Measurements from ENCODE around the gene EVC2. TPM values are rescaled to one million over a fixed set of nuclear protein-coding genes. Genes with fewer than 3 reads are reported as not detected.

EVC2 gene
- total and polyA plus RNA-seq, 9 of the 15 experiments (the other 6 are each of a cell fraction or from before 2014, with no cell fraction given), result 0.03 to 0.55 (median 0.38) TPM; not detected in 1

DNA sequence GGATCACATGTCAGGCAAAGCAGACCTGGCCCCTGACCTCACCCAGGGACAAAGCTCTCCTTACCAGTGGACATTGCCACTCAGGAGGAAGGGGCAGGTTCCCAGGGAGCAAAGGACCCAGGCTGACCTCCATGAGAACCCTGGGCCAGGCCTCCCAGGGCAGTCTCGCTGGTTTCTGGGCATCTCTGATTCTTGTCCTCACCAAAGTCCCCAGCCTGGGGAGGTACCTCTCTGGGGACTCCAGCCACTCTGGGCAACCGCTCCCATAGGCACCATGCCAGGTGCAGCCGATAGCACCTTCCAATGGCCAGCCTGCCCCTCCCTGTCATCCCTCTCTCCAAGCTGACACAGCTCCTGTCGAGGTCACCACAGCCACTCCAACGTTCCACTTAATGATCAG lies 7.9 kb downstream of the EVC2 start:
- H3K4me2 ChIP-seq (ENCODE audit: insufficient read depth, low read length), result no peak overlapping the region
- ChIA-PET CTCF (ENCODE audit: low intra/inter-chr PET ratio) (no interaction called here), POLR2A (no interaction called here)
- FAIRE-seq, result no peak
- H3K27ac ChIP-seq (ENCODE audit: extremely low read depth, low read depth, low read length), result no peak overlapping the region
- BruUV-seq (replicated peaks), result no TSS peak
- H3K4me1 ChIP-seq (replicated peaks in 1 of 2; ENCODE audit: control insufficient read depth in 2 of 2, insufficient read depth in 2 of 2, low read length in 2 of 2), result no peaks in the 10 kb centered on the region
- H2AFZ ChIP-seq (ENCODE audit: low read depth, low read length), result no peak overlapping the region
- H3K9me1 ChIP-seq (ENCODE audit: control insufficient read depth, insufficient read depth, low read length), result no peaks in the 10 kb centered on the region
- no peaks in the 10 kb centered on the region for H4K20me1 ChIP-seq (replicated peaks; ENCODE audit: control insufficient read depth, insufficient read depth, low read length)
- no peaks in the 10 kb centered on the region for H3K36me3 ChIP-seq (ENCODE audit: control insufficient read depth, insufficient read depth, low read length)
- H3K27me3 ChIP-seq (ENCODE audit: control insufficient read depth in 2 of 2, insufficient read depth in 2 of 2, low read length in 2 of 2), result no peaks in the 10 kb centered on the region
- WGBS (ENCODE audit: insufficient coverage, low coverage, missing lambda C conversion rate), result 4% methylated on average over 5 of the region's 5 CpGs
- no peaks in the 10 kb centered on the region for H3K79me2 ChIP-seq (ENCODE audit: control insufficient read depth, insufficient read depth, low read length)
- H3K9ac ChIP-seq (ENCODE audit: insufficient read depth in 1 of 2, low read depth in 2 of 2, low read length in 2 of 2), result no peak overlapping the region
- intact Hi-C loops (cut with micrococcal nuclease), result no loop called here
- in situ Hi-C loops (cut with MboI), result no loop called here
- H3K9me3 ChIP-seq (replicated peaks; ENCODE audit: control insufficient read depth, insufficient read depth, low read depth, low read length), result no peaks in the 10 kb centered on the region
- ATAC-seq, result no peak
- TF ChIP-seq BRF1 (IDR thresholded peaks at IDR 0.05; ENCODE audit: borderline replicate concordance, extremely low read depth, insufficient read length) (no peak), ZNF696 (CRISPR knock-in tag; conservative IDR thresholded peaks at IDR 0.05) (no peak), PTBP1 (IDR thresholded peaks at IDR 0.05; ENCODE audit: low read depth, low read length) (no peak), SMAD1 (IDR thresholded peaks at IDR 0.05; ENCODE audit: low read depth, low read length, partially characterized antibody) (no peak), TAF9B (IDR thresholded peaks at IDR 0.05; ENCODE audit: partially characterized antibody) (no peak), SMC3 (conservative IDR thresholded peaks at IDR 0.05; ENCODE audit: insufficient read depth, low read depth, low read length) (no peak), ZNF583 (CRISPR knock-in tag; IDR thresholded peaks at IDR 0.05) (no peak), NFXL1 (CRISPR knock-in tag; IDR thresholded peaks at IDR 0.05) (no peak), PRPF4 (IDR thresholded peaks at IDR 0.05; ENCODE audit: insufficient read depth, low read depth, low read length, poor library complexity, severe bottlenecking) (no peak), POLR3G (IDR thresholded peaks at IDR 0.05; ENCODE audit: extremely low read depth, insufficient read length, insufficient replicate concordance) (no peak), NEUROD1 (IDR thresholded peaks at IDR 0.05; ENCODE audit: borderline replicate concordance, low read depth, low read length, partially characterized antibody) (no peak)
- TF ChIP-seq, protein P1, sequence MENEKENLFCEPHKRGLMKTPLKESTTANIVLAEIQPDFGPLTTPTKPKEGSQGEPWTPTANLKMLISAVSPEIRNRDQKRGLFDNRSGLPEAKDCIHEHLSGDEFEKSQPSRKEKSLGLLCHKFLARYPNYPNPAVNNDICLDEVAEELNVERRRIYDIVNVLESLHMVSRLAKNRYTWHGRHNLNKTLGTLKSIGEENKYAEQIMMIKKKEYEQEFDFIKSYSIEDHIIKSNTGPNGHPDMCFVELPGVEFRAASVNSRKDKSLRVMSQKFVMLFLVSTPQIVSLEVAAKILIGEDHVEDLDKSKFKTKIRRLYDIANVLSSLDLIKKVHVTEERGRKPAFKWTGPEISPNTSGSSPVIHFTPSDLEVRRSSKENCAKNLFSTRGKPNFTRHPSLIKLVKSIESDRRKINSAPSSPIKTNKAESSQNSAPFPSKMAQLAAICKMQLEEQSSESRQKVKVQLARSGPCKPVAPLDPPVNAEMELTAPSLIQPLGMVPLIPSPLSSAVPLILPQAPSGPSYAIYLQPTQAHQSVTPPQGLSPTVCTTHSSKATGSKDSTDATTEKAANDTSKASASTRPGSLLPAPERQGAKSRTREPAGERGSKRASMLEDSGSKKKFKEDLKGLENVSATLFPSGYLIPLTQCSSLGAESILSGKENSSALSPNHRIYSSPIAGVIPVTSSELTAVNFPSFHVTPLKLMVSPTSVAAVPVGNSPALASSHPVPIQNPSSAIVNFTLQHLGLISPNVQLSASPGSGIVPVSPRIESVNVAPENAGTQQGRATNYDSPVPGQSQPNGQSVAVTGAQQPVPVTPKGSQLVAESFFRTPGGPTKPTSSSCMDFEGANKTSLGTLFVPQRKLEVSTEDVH (IDR thresholded peaks at IDR 0.05; ENCODE audit: low read depth, partially characterized antibody), result no peak
- DNase-seq (ENCODE audit: extremely low read depth in 1 of 4, low spot score in 3 of 4), result no peak
- no peak overlapping the region for H3K4me3 ChIP-seq
